ENCODE data around the gene ADGRE3. TPM values are rescaled to one million over a fixed set of nuclear protein-coding genes. Genes with fewer than 3 reads are reported as not detected.

The ADGRE3 gene
- total RNA-seq, 1 experiment from 2014 or later: not detected

DNA sequence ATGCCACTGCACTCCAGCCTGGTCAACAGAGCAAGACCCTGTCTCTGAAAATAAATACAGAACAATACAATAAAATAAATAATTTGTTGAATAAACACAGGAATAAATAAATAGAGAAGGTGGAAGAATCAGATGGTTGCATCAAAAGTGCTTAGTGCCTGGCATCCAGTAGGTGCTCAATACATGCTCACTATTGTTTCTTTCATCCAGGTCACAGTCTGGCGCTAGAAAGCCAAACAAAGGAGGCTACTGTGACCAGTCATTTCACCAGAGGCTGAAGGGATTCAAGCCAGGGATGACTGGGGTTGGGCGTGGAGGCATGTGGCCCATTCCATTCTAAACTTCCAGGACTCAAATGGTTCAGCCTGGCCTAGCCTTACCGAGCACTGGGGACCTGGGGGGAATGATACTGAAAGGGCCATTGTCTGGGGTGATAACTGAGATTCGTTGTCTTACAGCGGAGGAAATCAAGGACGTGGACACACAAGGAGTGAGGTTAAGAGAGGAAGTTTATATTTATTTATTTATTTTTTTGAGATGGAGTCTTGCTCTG is 99.1 kb downstream of the ADGRE3 start:
- H3K9me3 Mint-ChIP-seq: no peaks in the 10 kb centered on the region
- CTCF ChIA-PET: interaction anchor here (7.4 kb wide), 1 partner anchor 112 kb away, joined by 224 read pairs; the partner anchor contains the start of gene ZNF333
- H3K4me1 Mint-ChIP-seq: peaks cover 4% of the 10 kb centered on the region
- POLR2A ChIA-PET: no interaction called here
- no peak overlapping the region for H3K27ac Mint-ChIP-seq
- no peak for ATAC-seq
- H3K4me3 Mint-ChIP-seq: no peak overlapping the region
- H3K27me3 Mint-ChIP-seq (ENCODE audit: low read depth): no peaks in the 10 kb centered on the region; the same call in 1 of the 2 replicates
- TF ChIP-seq ZNF232 (CRISPR knock-in tag; IDR thresholded peaks at IDR 0.05): no peak
- H3K36me3 Mint-ChIP-seq: peaks cover 2% of the 10 kb centered on the region; the same call in 1 of the 2 replicates
- no peak for DNase-seq (ENCODE audit: low spot score)

GRCh38 chr19:14571695-14572490 is 102.8 kb downstream of the ADGRE3 start, which contains the start of gene NDUFB7:
Gene NDUFB7, minus strand, starts transcription at chr19:14572066. Its CDS starts 66 bp downstream, at chr19:14572000.
- ATAC-seq: peak; percentile 92
- peak; percentile 90 for DNase-seq (ENCODE audit: low spot score)
- H3K4me3 Mint-ChIP-seq: peak within 1 kb of the TSS; percentile 97
- POLR2A ChIA-PET: interaction anchor here (1.0 to 1.4 kb wide), 3 partner anchors 9 to 118 kb away, joined by 3 to 4 read pairs (median 3); partner anchors contain the start of gene ZNF333
- H3K27ac Mint-ChIP-seq: peak within 1 kb of the TSS; percentile 95
- no peaks in the 10 kb centered on the region for H3K9me3 Mint-ChIP-seq
- CTCF ChIA-PET: interaction anchor here (0.6 to 7.4 kb wide), 11 partner anchors 10 to 319 kb away, joined by 3 to 224 read pairs (median 5); partner anchors contain the start of gene ZNF333
- peaks cover 2% of the 10 kb centered on the region for H3K36me3 Mint-ChIP-seq
- no peaks in the 10 kb centered on the region for H3K27me3 Mint-ChIP-seq (ENCODE audit: low read depth)
- peaks cover 7% of the 10 kb centered on the region for H3K4me1 Mint-ChIP-seq
- no peak for TF ChIP-seq GRHL2 (CRISPR knock-in tag; IDR thresholded peaks at IDR 0.05; ENCODE audit: insufficient replicate concordance, severe bottlenecking)
- TF ChIP-seq, protein P1, sequence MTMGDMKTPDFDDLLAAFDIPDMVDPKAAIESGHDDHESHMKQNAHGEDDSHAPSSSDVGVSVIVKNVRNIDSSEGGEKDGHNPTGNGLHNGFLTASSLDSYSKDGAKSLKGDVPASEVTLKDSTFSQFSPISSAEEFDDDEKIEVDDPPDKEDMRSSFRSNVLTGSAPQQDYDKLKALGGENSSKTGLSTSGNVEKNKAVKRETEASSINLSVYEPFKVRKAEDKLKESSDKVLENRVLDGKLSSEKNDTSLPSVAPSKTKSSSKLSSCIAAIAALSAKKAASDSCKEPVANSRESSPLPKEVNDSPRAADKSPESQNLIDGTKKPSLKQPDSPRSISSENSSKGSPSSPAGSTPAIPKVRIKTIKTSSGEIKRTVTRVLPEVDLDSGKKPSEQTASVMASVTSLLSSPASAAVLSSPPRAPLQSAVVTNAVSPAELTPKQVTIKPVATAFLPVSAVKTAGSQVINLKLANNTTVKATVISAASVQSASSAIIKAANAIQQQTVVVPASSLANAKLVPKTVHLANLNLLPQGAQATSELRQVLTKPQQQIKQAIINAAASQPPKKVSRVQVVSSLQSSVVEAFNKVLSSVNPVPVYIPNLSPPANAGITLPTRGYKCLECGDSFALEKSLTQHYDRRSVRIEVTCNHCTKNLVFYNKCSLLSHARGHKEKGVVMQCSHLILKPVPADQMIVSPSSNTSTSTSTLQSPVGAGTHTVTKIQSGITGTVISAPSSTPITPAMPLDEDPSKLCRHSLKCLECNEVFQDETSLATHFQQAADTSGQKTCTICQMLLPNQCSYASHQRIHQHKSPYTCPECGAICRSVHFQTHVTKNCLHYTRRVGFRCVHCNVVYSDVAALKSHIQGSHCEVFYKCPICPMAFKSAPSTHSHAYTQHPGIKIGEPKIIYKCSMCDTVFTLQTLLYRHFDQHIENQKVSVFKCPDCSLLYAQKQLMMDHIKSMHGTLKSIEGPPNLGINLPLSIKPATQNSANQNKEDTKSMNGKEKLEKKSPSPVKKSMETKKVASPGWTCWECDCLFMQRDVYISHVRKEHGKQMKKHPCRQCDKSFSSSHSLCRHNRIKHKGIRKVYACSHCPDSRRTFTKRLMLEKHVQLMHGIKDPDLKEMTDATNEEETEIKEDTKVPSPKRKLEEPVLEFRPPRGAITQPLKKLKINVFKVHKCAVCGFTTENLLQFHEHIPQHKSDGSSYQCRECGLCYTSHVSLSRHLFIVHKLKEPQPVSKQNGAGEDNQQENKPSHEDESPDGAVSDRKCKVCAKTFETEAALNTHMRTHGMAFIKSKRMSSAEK (CRISPR knock-in tag; IDR thresholded peaks at IDR 0.05; ENCODE audit: borderline replicate concordance): no peak
- TF ChIP-seq CBFB (CRISPR knock-in tag; IDR thresholded peaks at IDR 0.05; ENCODE audit: low read depth): peak; percentile 79; the same call in 1 of the 2 replicates
- TF ChIP-seq USF1 (CRISPR knock-in tag; IDR thresholded peaks at IDR 0.05): peak; percentile 49; the same call in 1 of the 2 replicates
- peak; percentile 64; the same call in 1 of the 2 replicates for TF ChIP-seq ARID4B (CRISPR knock-in tag; IDR thresholded peaks at IDR 0.05; ENCODE audit: borderline replicate concordance)
- 0 out of 2 replicates have a peak, but pooled peaks have one; percentile 18 for TF ChIP-seq CTCF (IDR thresholded peaks at IDR 0.05)
- TF ChIP-seq, protein P2, sequence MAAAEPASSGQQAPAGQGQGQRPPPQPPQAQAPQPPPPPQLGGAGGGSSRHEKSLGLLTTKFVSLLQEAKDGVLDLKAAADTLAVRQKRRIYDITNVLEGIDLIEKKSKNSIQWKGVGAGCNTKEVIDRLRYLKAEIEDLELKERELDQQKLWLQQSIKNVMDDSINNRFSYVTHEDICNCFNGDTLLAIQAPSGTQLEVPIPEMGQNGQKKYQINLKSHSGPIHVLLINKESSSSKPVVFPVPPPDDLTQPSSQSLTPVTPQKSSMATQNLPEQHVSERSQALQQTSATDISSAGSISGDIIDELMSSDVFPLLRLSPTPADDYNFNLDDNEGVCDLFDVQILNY (CRISPR knock-in tag; IDR thresholded peaks at IDR 0.05): 0 out of 2 replicates have a peak, but pooled peaks have one; percentile 53
- TF ChIP-seq SP1 (CRISPR knock-in tag; conservative IDR thresholded peaks at IDR 0.05): peak; percentile 78; the same call in 1 of the 2 replicates
- TF ChIP-seq NR2C2 (CRISPR knock-in tag; IDR thresholded peaks at IDR 0.05): peak; percentile 99
- TF ChIP-seq IRF1 (CRISPR knock-in tag; IDR thresholded peaks at IDR 0.05): no peak
- TF ChIP-seq ESRRA (CRISPR knock-in tag; IDR thresholded peaks at IDR 0.05; ENCODE audit: borderline replicate concordance): peak; percentile 90
- TF ChIP-seq FOXP4 (CRISPR knock-in tag; IDR thresholded peaks at IDR 0.05): peak; percentile 37; the same call in 1 of the 2 replicates
- TF ChIP-seq E2F4 (CRISPR knock-in tag; IDR thresholded peaks at IDR 0.05; ENCODE audit: borderline replicate concordance, low read depth): no peak
